NCI-H187 treated with DMSO at 0.1 percent for 48 hours (cell line): ENCODE results near the gene WBP1L.
"Not testable (repeated sequence)": the region's sequence is repeated elsewhere in the genome, so short reads cannot be mapped to it uniquely, and the experiment has no call there.

ENCODE experiments used
- DNase-seq: peaks from one replicate; lab custom pipeline; 2025; lab: John Stamatoyannopoulos, UW

WBP1L gene

GRCh38 chr10:102723989-102724388, 19.8 kb upstream of the WBP1L start:
- no peak for DNase-seq

DNA sequence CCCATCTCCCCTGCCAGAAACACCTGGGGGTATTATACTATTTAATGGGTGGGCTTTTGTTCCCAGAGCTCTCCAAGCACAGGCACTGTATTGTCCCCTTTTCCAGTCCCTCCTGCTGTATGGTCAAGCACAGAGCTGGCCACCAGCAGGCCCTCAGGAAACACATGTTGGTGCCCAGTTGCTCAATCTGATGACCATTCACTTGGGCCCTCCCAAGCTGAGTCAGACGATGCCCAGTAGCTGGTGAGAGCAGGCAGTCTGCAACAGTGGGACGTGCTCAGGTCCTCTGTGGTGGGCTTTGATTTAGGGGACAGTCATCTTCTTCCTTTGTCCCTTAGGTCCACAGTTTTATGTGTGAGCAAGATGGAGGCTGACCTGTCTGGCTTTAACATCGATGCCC, 17.5 kb upstream of the WBP1L start:
- DNase-seq, result no peak

- no peak for DNase-seq
Measured at GRCh38 chr10:102727037-102727818, 16.5 kb upstream of the WBP1L start.

DNA sequence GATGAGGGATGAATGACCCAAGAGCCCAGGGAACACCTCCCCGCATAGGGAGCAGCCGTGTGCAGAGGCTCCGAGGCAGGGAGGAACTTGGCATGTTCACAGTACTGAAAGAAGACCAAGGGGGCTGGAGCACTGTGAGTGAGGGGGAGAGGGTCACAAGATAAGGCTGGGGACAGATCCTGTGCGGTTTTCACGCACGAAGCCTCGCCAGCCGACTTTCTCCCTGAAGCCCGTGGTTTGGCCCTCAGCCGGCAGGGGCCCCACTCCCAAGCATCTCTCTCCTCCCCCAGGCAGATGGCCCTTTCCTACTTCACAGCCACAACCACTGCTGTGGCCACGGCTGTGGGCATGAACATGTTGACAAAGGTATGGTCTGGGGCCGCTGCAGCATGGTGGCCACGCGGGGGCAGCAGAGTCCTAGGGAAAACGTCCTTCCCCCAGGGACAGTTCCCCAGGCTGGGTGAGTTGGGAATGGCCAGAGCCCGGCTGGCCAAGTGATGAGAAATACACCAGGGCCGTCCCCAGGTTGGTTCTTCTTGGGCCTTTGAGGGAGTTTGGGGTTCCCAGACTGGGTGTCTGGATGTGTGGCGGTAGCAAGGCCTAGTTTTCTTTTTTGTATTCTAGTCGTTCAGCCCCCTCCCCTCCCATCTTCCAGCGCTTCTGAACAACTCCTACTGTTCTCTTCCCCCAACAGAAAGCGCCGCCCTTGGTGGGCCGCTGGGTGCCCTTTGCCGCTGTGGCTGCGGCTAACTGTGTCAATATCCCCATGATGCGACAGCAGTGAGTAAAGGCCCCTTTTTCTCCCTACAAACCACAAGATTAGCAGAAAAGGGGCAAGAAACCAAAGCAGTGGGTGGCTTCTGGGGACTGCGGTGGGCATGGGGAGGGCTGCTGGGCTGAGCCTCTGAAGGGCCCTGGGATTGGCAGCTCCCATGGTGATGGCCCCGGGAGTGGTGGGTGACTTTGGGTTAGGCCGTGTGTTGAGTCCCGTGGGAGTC, 14.4 kb upstream of the WBP1L start:
- DNase-seq, result no peak

DNA sequence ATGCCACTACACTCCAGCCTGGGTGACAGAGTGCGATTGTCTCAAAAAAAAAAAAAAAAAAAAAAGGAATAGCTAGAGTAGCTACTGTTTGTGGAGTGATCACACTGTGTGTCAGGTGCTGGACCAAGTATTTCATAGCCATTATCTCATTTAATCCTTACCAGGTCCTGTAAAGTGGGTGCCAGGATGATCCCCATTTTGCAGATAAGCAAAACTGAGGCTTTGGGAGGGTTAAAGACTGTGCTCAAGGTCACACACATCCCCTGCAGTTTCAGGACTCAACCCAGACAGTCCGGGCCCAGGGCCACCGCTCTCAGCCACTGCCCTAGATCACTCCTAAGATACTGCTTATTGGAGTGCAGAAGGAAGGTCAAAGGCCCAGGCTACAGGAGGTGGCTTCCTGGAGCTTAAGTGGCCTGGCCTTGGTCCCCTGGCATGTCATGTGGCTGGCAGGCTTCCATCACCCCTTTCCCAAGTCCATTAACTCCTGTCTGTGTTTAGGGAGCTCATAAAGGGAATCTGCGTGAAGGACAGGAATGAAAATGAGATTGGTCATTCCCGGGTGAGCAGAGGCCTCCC, 12.4 kb upstream of the WBP1L start:
- no peak for DNase-seq

GRCh38 chr10:102732661-102733060, 11.1 kb upstream of the WBP1L start:
- no peak for DNase-seq

DNA sequence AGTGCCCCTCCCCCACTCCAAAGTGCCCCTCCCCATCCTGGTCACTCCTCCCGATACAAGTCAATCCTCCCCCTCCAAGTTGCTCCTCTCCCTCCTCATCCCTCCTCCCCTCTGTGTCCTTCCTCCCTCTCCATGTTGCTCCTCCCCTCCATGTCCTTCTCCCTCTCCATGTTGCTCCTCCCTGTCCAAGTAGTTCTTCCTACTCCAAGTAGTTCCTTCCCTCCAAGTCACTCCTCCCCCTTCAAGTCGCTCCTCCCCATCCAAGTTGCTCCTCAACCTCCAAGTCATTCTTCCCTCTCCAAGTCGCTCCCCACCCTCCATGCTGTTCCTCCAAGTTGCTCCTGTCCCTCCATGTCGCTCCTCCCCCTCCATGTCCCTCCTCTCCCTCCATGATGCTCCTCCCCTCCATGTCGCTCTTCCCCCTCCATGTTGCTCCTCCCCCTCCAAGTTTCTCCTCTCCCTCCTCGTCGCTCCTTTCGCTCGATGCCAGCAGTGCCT, 8.6 kb upstream of the WBP1L start:
- DNase-seq, result no peak

DNA sequence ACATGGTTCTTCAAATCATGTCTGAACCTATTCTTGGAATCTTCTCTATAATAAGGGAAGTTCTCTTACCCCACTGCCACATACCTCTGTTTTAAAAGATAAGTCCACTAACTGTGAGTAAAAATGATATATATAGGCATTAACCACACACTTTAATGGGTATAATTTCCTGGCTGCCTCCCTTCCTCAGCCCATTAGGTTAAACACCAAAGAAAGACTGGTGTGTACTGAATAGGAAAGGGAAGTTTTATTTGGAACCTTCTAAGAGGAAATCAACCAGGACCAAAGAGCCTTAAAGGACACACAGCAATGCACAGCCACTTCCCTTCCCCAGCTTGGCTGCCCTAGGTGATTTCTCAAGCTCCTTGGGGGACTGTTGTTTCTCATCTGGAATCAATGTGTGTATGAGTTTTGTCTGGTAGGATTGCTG, 5.0 kb upstream of the WBP1L start:
- no peak for DNase-seq

- no peak for DNase-seq
Measured at GRCh38 chr10:102740229-102740628, 3.5 kb upstream of the WBP1L start.

DNA sequence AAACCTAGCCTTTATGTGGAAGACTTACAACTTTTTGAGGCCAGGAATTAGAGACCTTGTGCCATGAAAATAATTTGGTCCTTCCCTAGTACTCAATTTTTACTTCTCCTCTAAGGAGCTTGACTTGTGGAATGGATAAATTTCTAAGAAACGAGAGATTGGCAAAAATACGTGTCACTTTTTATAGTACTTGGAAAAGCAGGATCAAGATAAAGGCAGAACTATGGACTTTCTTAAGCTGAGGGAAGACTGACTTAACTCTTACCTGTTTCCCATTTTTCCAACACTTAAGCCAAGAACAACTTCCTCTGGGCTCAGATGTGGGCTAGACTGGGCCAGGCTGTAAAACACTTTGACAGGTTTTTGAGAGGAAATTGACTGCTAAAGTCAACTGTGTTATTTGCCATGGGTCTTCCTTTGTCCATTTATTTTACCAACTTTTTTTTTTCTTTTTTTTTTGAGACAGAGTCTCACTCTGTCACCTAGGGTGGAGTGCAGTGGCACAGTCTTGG, 2.0 kb upstream of the WBP1L start:
- no peak for DNase-seq

GRCh38 chr10:102742313-102742712, 1.4 kb upstream of the WBP1L start:
- not testable (repeated sequence) for DNase-seq

- DNase-seq, result no peak
Measured at GRCh38 chr10:102743078-102743587, 615 bp upstream of the WBP1L start.

DNA sequence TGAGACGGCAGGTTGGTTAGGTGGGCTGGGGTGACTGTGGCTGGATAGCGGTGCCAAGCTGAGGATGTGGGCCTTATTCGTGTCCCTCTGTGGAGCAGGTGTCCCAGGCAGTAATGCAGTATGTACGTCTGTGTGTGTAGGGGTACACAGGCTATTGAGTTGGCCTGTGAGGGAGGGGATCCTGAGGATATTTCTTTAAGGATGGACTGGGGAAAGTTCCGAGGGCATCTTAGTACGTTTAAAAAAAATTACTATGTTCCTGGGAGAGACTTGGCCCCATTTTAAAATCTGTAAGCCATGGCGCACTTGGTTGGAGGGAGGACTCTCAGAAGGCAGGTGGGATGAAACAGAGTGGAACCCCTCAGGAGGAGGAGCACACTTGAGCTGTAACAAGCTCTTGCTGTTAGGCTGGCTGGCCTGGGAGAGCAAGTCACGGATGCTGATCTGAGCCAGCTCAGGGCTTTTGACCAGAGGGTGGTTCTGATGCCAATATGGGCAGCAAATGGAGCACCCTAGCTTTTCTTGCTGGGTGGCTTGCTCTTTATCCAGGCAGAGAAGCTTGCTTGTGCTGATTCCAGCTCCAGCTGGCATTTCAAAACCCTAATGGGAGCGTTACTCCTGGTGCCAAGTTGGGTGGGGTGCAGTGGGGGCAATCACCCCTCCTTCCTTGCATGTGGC, 765 bp downstream of the WBP1L start:
- no peak for DNase-seq

- DNase-seq, result no peak
Measured at GRCh38 chr10:102745157-102745556, 1.4 kb downstream of the WBP1L start.

- no peak for DNase-seq
Measured at GRCh38 chr10:102752266-102752930, 8.7 kb downstream of the WBP1L start.

DNA sequence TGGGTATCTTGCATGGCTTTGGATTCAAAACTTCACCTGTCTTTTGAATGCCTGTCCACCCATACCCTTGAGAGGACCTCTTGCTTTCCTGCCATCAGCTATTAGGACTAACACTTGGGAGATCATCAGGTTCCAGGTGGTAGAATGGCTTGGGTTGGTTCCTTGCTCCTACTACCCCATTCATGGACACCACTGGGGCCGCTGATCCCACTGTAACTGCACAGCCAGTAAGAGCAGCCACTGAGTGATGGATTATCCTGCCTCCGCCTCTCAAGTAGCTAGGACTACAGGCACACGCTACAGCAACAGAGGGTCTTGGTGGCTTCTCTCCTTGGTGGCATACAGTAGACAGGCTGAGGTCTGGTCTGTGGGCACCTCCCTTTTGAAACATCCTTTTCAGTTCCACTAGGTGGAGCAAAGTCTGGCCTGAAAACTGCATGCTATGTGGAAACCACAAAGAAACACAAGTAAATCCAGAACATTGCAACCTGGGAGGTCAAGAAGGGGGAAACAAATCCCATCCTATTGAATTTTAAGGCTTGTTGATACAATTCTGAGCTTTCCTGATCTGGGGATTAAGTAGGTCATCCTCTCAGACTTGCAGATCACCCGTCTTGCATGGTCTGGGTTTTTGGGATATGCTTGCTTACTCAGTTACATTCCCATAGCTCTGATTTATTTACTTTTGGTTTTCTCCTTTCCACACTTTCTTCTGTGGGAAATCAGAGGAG, 9.4 kb downstream of the WBP1L start:
- DNase-seq, result no peak

DNA sequence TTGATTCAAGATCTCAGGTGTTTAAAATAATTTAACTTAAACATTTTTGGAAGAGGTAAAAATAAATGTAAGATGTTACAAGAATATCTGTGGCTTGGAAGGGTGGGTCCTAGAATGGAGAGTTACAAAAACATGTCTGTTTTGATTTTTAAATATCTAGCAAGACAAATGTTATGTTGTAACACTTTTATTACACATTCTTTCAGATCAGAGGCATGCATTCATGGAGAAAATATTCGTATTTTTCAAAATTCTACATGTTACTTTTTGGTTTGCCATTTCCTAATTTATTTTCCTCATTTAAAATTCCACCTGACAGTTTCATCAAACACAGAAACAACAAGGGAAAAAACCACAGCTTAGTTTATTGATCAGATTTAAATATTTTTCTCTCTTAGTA, 10.0 kb downstream of the WBP1L start:
- no peak for DNase-seq

DNA sequence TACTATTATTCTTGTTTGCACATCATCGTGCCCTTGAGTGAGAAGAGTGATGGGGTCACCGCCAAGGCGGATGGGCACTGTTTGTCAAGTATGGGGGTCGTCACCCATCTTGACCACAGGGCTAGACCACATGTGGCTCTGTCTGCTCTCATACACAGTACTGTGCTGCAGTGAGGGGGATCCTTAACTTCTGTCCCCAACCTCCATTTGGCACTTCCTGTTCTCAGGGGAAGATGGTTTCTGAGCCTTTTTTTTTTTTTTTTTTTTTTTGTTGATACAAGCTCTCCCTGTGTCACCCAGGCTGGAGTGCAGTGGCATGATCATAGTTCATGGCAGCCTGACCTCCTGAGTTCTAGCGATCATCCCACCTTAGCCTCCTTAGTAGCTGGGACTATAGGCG, 13.6 kb downstream of the WBP1L start:
- no peak for DNase-seq

DNA sequence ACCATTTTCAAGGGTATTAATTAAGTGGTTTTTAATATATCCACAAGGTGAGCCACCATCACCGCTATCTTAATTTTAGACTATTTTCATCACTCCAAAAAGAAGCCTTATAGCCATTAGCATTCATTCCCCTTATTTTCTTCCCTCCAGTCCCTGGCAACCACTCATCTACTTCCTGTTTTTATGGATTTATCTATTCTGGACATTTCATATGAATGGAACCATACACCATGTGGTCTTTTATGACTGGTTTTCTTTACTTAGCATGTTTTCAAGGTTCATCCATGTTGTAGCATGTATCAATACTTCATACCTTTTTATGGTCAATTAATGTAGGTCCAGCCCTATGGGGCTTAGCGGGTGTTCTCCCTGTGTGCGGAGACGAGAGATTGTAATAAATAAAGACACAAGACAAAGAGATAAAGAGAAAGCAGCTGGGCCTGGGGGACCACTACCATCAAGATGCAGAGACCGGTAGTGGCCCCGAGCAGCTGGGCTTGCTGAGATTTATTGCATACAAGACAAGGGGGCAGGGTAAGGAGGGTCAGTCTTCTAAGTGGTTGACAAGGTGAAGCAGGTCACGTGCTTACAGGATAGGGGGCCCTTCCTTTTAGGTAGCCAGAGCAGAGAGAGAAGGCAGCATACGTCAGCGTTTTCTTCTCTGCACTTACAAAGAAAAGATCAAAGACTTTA, 14.6 kb downstream of the WBP1L start:
- DNase-seq, result no peak

- not testable (repeated sequence) for DNase-seq
Measured at GRCh38 chr10:102758933-102759262, 15.2 kb downstream of the WBP1L start.
